Cardiac fibroblast (primary cell): ENCODE results near the gene FSTL4.

Source experiments
- DNase-seq, 2 donors: peaks; one replicate each; pipeline versions ENCODE4 v3.0.0 to v3.0.0-alpha.2; 2010; ENCODE audit warnings: low read depth in 2 of 2
- H3K4me3 ChIP-seq, 2 donors: replicated peaks in 1 of 2; 1 replicate in 1 of 2; 2 replicates in 1 of 2; pipeline ENCODE4 v1.5.1; 2011; ENCODE audit warnings: low read depth in 2 of 2, low read length in 2 of 2, mild to moderate bottlenecking in 2 of 2, moderate library complexity in 1 of 2
- CTCF ChIP-seq: IDR thresholded peaks from one replicate; pipeline ENCODE4 v1.5.1; 2011; ENCODE audit warnings: low read depth, mild to moderate bottlenecking, low read length, inconsistent platforms

The FSTL4 gene

GRCh38 chr5:133434336-133434735, 178.0 kb downstream of the FSTL4 start:
- no peak for DNase-seq
- no peak overlapping the region for H3K4me3 ChIP-seq
- no peak for TF ChIP-seq CTCF

- no peak for TF ChIP-seq CTCF
- H3K4me3 ChIP-seq, result no peak overlapping the region
- no peak for DNase-seq
Observed at GRCh38 chr5:133433641-133434040, 178.7 kb downstream of the FSTL4 start.

GRCh38 chr5:133432956-133433532, 179.3 kb downstream of the FSTL4 start:
- DNase-seq, result no peak
- no peak overlapping the region for H3K4me3 ChIP-seq
- no peak for TF ChIP-seq CTCF

- no peak for DNase-seq
- H3K4me3 ChIP-seq, result no peak overlapping the region
- no peak for TF ChIP-seq CTCF
Observed at GRCh38 chr5:133431326-133431865, 180.9 kb downstream of the FSTL4 start.

- no peak for DNase-seq
- no peak for TF ChIP-seq CTCF
- H3K4me3 ChIP-seq, result no peak overlapping the region
Observed at GRCh38 chr5:133430095-133430494, 182.2 kb downstream of the FSTL4 start.

- no peak for TF ChIP-seq CTCF
- no peak for DNase-seq
- H3K4me3 ChIP-seq, result no peak overlapping the region
Observed at GRCh38 chr5:133429046-133429445, 183.3 kb downstream of the FSTL4 start.
